Astrocyte (in vitro differentiated cells and primary cell): Measurements from ENCODE around the gene IDUA. TPM values are rescaled to one million over a fixed set of nuclear protein-coding genes. Genes with fewer than 3 reads are reported as not detected.

Experiments used
- DNase-seq: peaks from one replicate; pipeline ENCODE4 v3.0.0-alpha.2; 2010; ENCODE audit warnings: low read depth
- FAIRE-seq: peaks from 2 replicates; lab custom pipeline; 2011; peaks lifted over from hg19 to GRCh38; lab: Jason Lieb, UNC
- H2AFZ ChIP-seq: 2 replicates; pipeline ENCODE4 v1.6.0; 2012; ENCODE audit warnings: low read depth, low read length, inconsistent platforms
- H3K27ac ChIP-seq: 2 replicates; pipeline ENCODE4 v1.5.1; 2011; ENCODE audit warnings: low read depth, low read length, inconsistent platforms
- H3K27me3 ChIP-seq: 2 replicates; pipeline ENCODE4 v1.6.0; 2011; ENCODE audit warnings: low read length, inconsistent platforms; ENCODE audit not compliant: insufficient read depth
- H3K36me3 ChIP-seq: 2 replicates; pipeline ENCODE4 v1.5.1; 2011; ENCODE audit warnings: low read length, inconsistent platforms; ENCODE audit not compliant: insufficient read depth
- H3K4me1 ChIP-seq: 2 replicates; pipeline ENCODE4 v1.5.1; 2011; ENCODE audit warnings: low read length, inconsistent platforms; ENCODE audit not compliant: insufficient read depth
- H3K4me2 ChIP-seq: 2 replicates; pipeline ENCODE4 v1.6.0; 2012; ENCODE audit warnings: low read length, inconsistent platforms
- H3K4me3 ChIP-seq: 2 replicates; pipeline ENCODE4 v1.5.1; 2011; ENCODE audit warnings: low read depth, mild to moderate bottlenecking, low read length, inconsistent platforms; ENCODE audit not compliant: insufficient read depth
- H3K79me2 ChIP-seq: 2 replicates; pipeline ENCODE4 v1.6.0; 2012; ENCODE audit warnings: mild to moderate bottlenecking, low read length, inconsistent platforms; ENCODE audit not compliant: insufficient read depth
- H3K9ac ChIP-seq: 2 replicates; pipeline ENCODE4 v1.6.0; 2012; ENCODE audit warnings: mild to moderate bottlenecking, low read length, inconsistent platforms
- H3K9me3 ChIP-seq: 2 replicates; pipeline ENCODE4 v1.5.1; 2012; ENCODE audit warnings: low read depth, mild to moderate bottlenecking, low read length, inconsistent platforms; ENCODE audit not compliant: insufficient read depth
- H4K20me1 ChIP-seq: 2 replicates; pipeline ENCODE4 v1.6.0; 2012; ENCODE audit warnings: low read length, inconsistent platforms; ENCODE audit not compliant: insufficient read depth
- H3K27ac Mint-ChIP-seq: one replicate; pipeline ENCODE4 v1.8.0; 2021; ENCODE audit warnings: mild to moderate bottlenecking, mixed read lengths; ENCODE audit not compliant: unreplicated experiment
- H3K27me3 Mint-ChIP-seq: one replicate; pipeline ENCODE4 v1.8.0; 2021; ENCODE audit warnings: low read depth, mixed read lengths; ENCODE audit not compliant: unreplicated experiment
- H3K36me3 Mint-ChIP-seq: one replicate; pipeline ENCODE4 v1.8.0; 2021; ENCODE audit warnings: low read depth, mixed read lengths; ENCODE audit not compliant: unreplicated experiment
- H3K4me1 Mint-ChIP-seq: one replicate; pipeline ENCODE4 v1.8.0; 2021; ENCODE audit warnings: low read depth, mixed read lengths; ENCODE audit not compliant: unreplicated experiment
- H3K4me3 Mint-ChIP-seq: one replicate; pipeline ENCODE4 v1.8.0; 2021; ENCODE audit warnings: mild to moderate bottlenecking, moderate library complexity, mixed read lengths; ENCODE audit not compliant: unreplicated experiment
- H3K9me3 Mint-ChIP-seq: one replicate; pipeline ENCODE4 v1.8.0; 2021; ENCODE audit warnings: mild to moderate bottlenecking, mixed read lengths; ENCODE audit not compliant: unreplicated experiment
- EZH2 ChIP-seq: IDR thresholded peaks from 2 replicates; pipeline ENCODE4 v1.6.1; 2012; ENCODE audit warnings: mild to moderate bottlenecking, low read length, inconsistent platforms; ENCODE audit not compliant: insufficient read depth
- total RNA-seq: library from RNA; stranded (reverse); gene quantifications from 2 replicates; pipeline ENCODE4 v1.2.1, GENCODE V29; 2021
- TF ChIP-seq, protein P1 (sequence below): IDR thresholded peaks from 2 replicates; pipeline ENCODE4 v1.5.1; 2011; ENCODE audit warnings: low read depth, mild to moderate bottlenecking, inconsistent platforms, low read length, moderate library complexity; ENCODE audit not compliant: insufficient read depth

Gene IDUA
- total RNA-seq, 1 donor from 2014 or later, result 20.5 TPM

DNA sequence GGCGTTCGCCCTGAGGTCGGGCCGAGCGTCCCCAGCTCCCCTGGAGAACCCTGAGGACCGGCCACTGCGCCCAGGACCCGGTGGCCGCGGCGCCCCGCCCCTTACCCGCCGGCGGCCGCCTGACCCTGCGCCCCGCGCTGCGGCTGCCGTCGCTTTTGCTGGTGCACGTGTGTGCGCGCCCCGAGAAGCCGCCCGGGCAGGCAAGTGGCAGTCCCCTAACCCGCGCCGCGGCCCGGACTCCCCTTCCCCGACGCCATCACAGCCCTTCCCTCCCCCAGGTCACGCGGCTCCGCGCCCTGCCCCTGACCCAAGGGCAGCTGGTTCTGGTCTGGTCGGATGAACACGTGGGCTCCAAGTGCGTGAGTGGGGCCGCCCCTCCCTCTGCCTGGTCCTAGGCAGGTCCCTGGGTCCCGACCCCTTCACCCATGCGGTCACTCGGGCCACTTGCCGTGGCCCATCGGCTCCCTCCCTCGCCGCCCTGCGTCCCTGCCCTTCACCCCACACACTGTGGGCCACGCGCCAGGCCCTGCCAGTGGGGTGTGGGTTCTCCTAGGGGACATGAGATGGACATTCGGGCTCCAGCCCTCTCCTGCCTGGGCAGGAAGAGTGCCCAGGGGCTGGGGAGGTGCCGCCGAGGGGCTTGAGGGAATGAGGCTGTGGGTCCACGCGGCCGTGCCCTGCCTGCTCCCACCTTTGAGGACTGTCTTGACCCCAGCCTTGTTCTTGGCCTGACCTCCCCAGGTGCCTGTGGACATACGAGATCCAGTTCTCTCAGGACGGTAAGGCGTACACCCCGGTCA, 16.6 kb downstream of the IDUA start:
- H4K20me1 ChIP-seq, result peaks cover 3% of the 10 kb centered on the region
- Mint-ChIP-seq H3K27ac (no peak overlapping the region), H3K36me3 (peaks cover 6% of the 10 kb centered on the region), H3K9me3 (peaks cover 6% of the 10 kb centered on the region), H3K4me3 (no peak overlapping the region), H3K4me1 (peaks cover 2% of the 10 kb centered on the region), H3K27me3 (peaks cover 43% of the 10 kb centered on the region)
- no peaks in the 10 kb centered on the region for H3K36me3 ChIP-seq
- FAIRE-seq (no peak), DNase-seq (no peak)
- no peak overlapping the region for H3K4me3 ChIP-seq
- no peak overlapping the region for H3K9ac ChIP-seq
- no peaks in the 10 kb centered on the region for H3K9me3 ChIP-seq
- H2AFZ ChIP-seq, result no peak overlapping the region
- TF ChIP-seq EZH2, result no peak
- TF ChIP-seq, protein P1, sequence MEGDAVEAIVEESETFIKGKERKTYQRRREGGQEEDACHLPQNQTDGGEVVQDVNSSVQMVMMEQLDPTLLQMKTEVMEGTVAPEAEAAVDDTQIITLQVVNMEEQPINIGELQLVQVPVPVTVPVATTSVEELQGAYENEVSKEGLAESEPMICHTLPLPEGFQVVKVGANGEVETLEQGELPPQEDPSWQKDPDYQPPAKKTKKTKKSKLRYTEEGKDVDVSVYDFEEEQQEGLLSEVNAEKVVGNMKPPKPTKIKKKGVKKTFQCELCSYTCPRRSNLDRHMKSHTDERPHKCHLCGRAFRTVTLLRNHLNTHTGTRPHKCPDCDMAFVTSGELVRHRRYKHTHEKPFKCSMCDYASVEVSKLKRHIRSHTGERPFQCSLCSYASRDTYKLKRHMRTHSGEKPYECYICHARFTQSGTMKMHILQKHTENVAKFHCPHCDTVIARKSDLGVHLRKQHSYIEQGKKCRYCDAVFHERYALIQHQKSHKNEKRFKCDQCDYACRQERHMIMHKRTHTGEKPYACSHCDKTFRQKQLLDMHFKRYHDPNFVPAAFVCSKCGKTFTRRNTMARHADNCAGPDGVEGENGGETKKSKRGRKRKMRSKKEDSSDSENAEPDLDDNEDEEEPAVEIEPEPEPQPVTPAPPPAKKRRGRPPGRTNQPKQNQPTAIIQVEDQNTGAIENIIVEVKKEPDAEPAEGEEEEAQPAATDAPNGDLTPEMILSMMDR, result no peak
- H3K4me1 ChIP-seq, result no peaks in the 10 kb centered on the region
- no peak overlapping the region for H3K27ac ChIP-seq
- H3K79me2 ChIP-seq, result no peaks in the 10 kb centered on the region
- no peak overlapping the region for H3K4me2 ChIP-seq
- peaks cover 30% of the 10 kb centered on the region for H3K27me3 ChIP-seq

GRCh38 chr4:1004071-1004418, 17.2 kb downstream of the IDUA start:
- Mint-ChIP-seq H3K27me3 (peaks cover 47% of the 10 kb centered on the region), H3K4me1 (peaks cover 2% of the 10 kb centered on the region)
- no peak for FAIRE-seq

More at GRCh38 chr4:1004071-1004418, 17.2 kb downstream of the IDUA start:
- Histone ChIP-seq H3K4me1 (peaks cover 2% of the 10 kb centered on the region), H3K79me2 (no peaks in the 10 kb centered on the region), H3K4me2 (no peak overlapping the region), H3K9me3 (no peaks in the 10 kb centered on the region), H3K27me3 (peaks cover 33% of the 10 kb centered on the region), H3K27ac (no peak overlapping the region), H3K36me3 (no peaks in the 10 kb centered on the region), H3K9ac (no peak overlapping the region), H2AFZ (no peak overlapping the region), H4K20me1 (no peaks in the 10 kb centered on the region), H3K4me3 (no peak overlapping the region)
- DNase-seq, result no peak
- Mint-ChIP-seq H3K36me3 (peaks cover 6% of the 10 kb centered on the region), H3K4me3 (no peak overlapping the region), H3K27ac (no peak overlapping the region), H3K9me3 (peaks cover 8% of the 10 kb centered on the region)
- no peak for TF ChIP-seq EZH2
- TF ChIP-seq, protein P1, result no peak
